Body of pancreas (tissue), 4 donors: ENCODE results near the gene SEM1.

Source experiments
- CTCF ChIP-seq, 7 experiments: fragments of 450-650 bp in 4 of 7; fragments of 200-600 bp in 3 of 7; sonication (generic) in 3 of 7; IDR thresholded peaks; one replicate each; pipeline ENCODE4 v1.5.1; 2016 to 2019; ENCODE audit warnings: antibody characterized with exemption in 7 of 7
- POLR2A ChIP-seq, 3 donors: fragments of 450-650 bp; IDR thresholded peaks; one replicate each; pipeline ENCODE4 v1.6.1; 2016; ENCODE audit warnings: antibody characterized with exemption in 3 of 3, mild to moderate bottlenecking in 2 of 3

- TF ChIP-seq POLR2A (IDR thresholded peaks at IDR 0.05) (no peak), CTCF (IDR thresholded peaks at IDR 0.05) (no peak)
These were observed 774 bp downstream of the SEM1 start for GRCh38 chr7:96708872-96709271.
